SK-N-SH (cell line): Measurements from ENCODE around the gene SORCS3. TPM values are rescaled to one million over a fixed set of nuclear protein-coding genes. Genes with fewer than 3 reads are reported as not detected.

Source experiments
- CTCF ChIA-PET: fragments of 300-600, 350-600 bp; formaldehyde crosslinking; extraction: SDS; loops from one replicate; lab custom pipeline; 2021; lab: Yijun Ruan, JAX
- POLR2A ChIA-PET: fragments of 350-600 bp; sonication (Branson Sonifier 250); formaldehyde crosslinking; extraction: SDS; loops from one replicate; lab custom pipeline; 2020; ENCODE audit warnings: antibody characterized with exemption, inconsistent platforms; lab: Yijun Ruan, JAX
- DNase-seq: peaks from one replicate; pipeline ENCODE4 v3.0.0; 2012
- H2AFZ ChIP-seq: fragments of 200-600 bp; sonication (generic); 2 replicates; pipeline ENCODE4 v1.8.1; 2016; ENCODE audit warnings: antibody characterized with exemption, mild to moderate bottlenecking, low read depth
- H3F3A ChIP-seq: fragments of 200-600 bp; sonication (generic); replicated peaks from 2 replicates; pipeline ENCODE3; 2016; ENCODE audit warnings: antibody characterized with exemption, mild to moderate bottlenecking; ENCODE audit not compliant: insufficient read depth
- H3K27ac ChIP-seq, 2 experiments: fragments of 200-500 bp in 1 of 2; fragments of 200-600 bp in 1 of 2; sonication (Bioruptor generic) in 1 of 2; sonication (generic), shearing (Covaris generic) in 1 of 2; 2 replicates each; pipeline versions ENCODE4 v1.5.1 to v1.6.1; 2014 to 2016; ENCODE audit warnings: low read depth in 2 of 2, inconsistent platforms in 1 of 2, low read length in 1 of 2, mild to moderate bottlenecking in 1 of 2, mixed read lengths in 1 of 2
- H3K27me3 ChIP-seq: fragments of 200-600 bp; sonication (generic), shearing (Covaris generic); 2 replicates; pipeline ENCODE4 v1.6.1; 2016; ENCODE audit warnings: mixed run types; ENCODE audit not compliant: insufficient read depth
- H3K36me3 ChIP-seq, 2 experiments: fragments of 200-500 bp in 1 of 2; fragments of 200-600 bp in 1 of 2; sonication (Bioruptor generic) in 1 of 2; sonication (generic) in 1 of 2; replicated peaks in 1 of 2; 2 replicates each; pipeline versions ENCODE3 to v1.5.1; 2014 to 2016; ENCODE audit warnings: low read length in 1 of 2, mild to moderate bottlenecking in 1 of 2; ENCODE audit not compliant: insufficient read depth in 2 of 2, control insufficient read depth in 1 of 2
- H3K4me1 ChIP-seq, 2 experiments: fragments of 200-500 bp in 1 of 2; fragments of 200-600 bp in 1 of 2; sonication (Bioruptor generic) in 1 of 2; sonication (generic), shearing (Covaris generic) in 1 of 2; 2 replicates each; pipeline versions ENCODE4 v1.5.1 to v1.6.1; 2014 to 2016; ENCODE audit warnings: low read depth in 1 of 2, low read length in 1 of 2, mixed run types in 1 of 2; ENCODE audit not compliant: insufficient read depth in 2 of 2, control insufficient read depth in 1 of 2
- H3K4me2 ChIP-seq: fragments of 200-600 bp; sonication (generic), shearing (Covaris generic); 2 replicates; pipeline ENCODE4 v1.6.1; 2017; ENCODE audit warnings: mixed run types
- H3K4me3 ChIP-seq, 2 experiments: fragments of 200-500 bp in 1 of 2; fragments of 200-600 bp in 1 of 2; sonication (Bioruptor generic) in 1 of 2; sonication (generic), shearing (Covaris generic) in 1 of 2; 2 replicates each; pipeline versions ENCODE4 v1.5.1 to v1.8.1; 2014 to 2016; ENCODE audit warnings: low read depth in 2 of 2, inconsistent platforms in 1 of 2, low read length in 1 of 2, mild to moderate bottlenecking in 1 of 2, mixed read lengths in 1 of 2, moderate library complexity in 1 of 2
- H3K79me2 ChIP-seq: fragments of 200-600 bp; sonication (generic); 2 replicates; pipeline ENCODE4 v1.8.1; 2017; ENCODE audit warnings: mild to moderate bottlenecking; ENCODE audit not compliant: insufficient read depth
- H3K9ac ChIP-seq: fragments of 200-600 bp; sonication (generic); 2 replicates; pipeline ENCODE4 v1.6.1; 2017; ENCODE audit warnings: mixed run types
- H3K9me2 ChIP-seq: fragments of 200-600 bp; sonication (generic); 2 replicates; pipeline ENCODE4 v1.6.1; 2017; ENCODE audit warnings: mixed run types
- H3K9me3 ChIP-seq: fragments of 200-600 bp; sonication (generic); 2 replicates; pipeline ENCODE4 v1.6.1; 2017; ENCODE audit warnings: mixed run types, mild to moderate bottlenecking, moderate library complexity
- H4K20me1 ChIP-seq: fragments of 200-600 bp; sonication (generic); 2 replicates; pipeline ENCODE4 v1.6.1; 2017; ENCODE audit warnings: mild to moderate bottlenecking, mixed run types; ENCODE audit not compliant: insufficient read depth
- CHD2 ChIP-seq: fragments of 150-350 bp; IDR thresholded peaks from 2 replicates; pipeline ENCODE4 v1.6.1; 2018; ENCODE audit warnings: low read length; ENCODE audit not compliant: partially characterized antibody
- ELF1 ChIP-seq: IDR thresholded peaks from 2 replicates; pipeline ENCODE4 v1.4.0; 2012
- EZH2phosphoT487 ChIP-seq: fragments of 200-600 bp; sonication (generic); IDR thresholded peaks from 2 replicates; pipeline ENCODE4 v1.6.1; 2017; ENCODE audit warnings: low read depth, mixed run types, mild to moderate bottlenecking, antibody characterized with exemption, moderate library complexity, borderline replicate concordance
- FOSL2 ChIP-seq: IDR thresholded peaks from 2 replicates; pipeline ENCODE4 v1.4.0; 2012; ENCODE audit warnings: low read depth, mild to moderate bottlenecking, moderate library complexity, borderline replicate concordance
- FOXM1 ChIP-seq: IDR thresholded peaks from 2 replicates; pipeline ENCODE4 v1.4.0; 2012; ENCODE audit warnings: low read depth, mild to moderate bottlenecking
- GATA2 ChIP-seq: sonication (generic); formaldehyde crosslinking; IDR thresholded peaks from 2 replicates; pipeline ENCODE4 v1.5.0; 2020; ENCODE audit warnings: mild to moderate bottlenecking, missing genetic modification reagents
- POLR2AphosphoS5 ChIP-seq: IDR thresholded peaks from 2 replicates; pipeline ENCODE4 v1.6.1; 2012; ENCODE audit warnings: low read depth, low read length
- RCOR1 ChIP-seq: fragments of 150-350 bp; IDR thresholded peaks from 2 replicates; pipeline ENCODE4 v1.6.1; 2017; ENCODE audit warnings: antibody characterized with exemption, low read length
- REST ChIP-seq: IDR thresholded peaks from 2 replicates; pipeline ENCODE4 v1.6.1; 2012; ENCODE audit warnings: mild to moderate bottlenecking, low read depth, low read length, moderate library complexity
- RFX5 ChIP-seq: IDR thresholded peaks from 2 replicates; pipeline ENCODE4 v1.6.1; 2012; ENCODE audit warnings: mild to moderate bottlenecking, improper control_type of control experiment, low read length
- SMC3 ChIP-seq: IDR thresholded peaks from 2 replicates; pipeline ENCODE4 v1.6.1; 2012; ENCODE audit warnings: low read depth, low read length, improper control_type of control experiment
- TAF1 ChIP-seq: IDR thresholded peaks from 2 replicates; pipeline ENCODE4 v1.6.1; 2012; ENCODE audit warnings: low read depth, mild to moderate bottlenecking, low read length, moderate library complexity, borderline replicate concordance
- TEAD4 ChIP-seq: IDR thresholded peaks from 2 replicates; pipeline ENCODE4 v1.4.0; 2012; ENCODE audit warnings: mild to moderate bottlenecking, borderline replicate concordance; ENCODE audit not compliant: insufficient read depth
- YY1 ChIP-seq: IDR thresholded peaks from 2 replicates; pipeline ENCODE4 v1.4.0; 2012; ENCODE audit warnings: low read depth, mild to moderate bottlenecking
- ZBTB33 ChIP-seq: IDR thresholded peaks from 2 replicates; pipeline ENCODE4 v1.4.0; 2012; ENCODE audit warnings: low read depth, borderline replicate concordance
- WGBS: methylation state at CpG from one replicate; pipeline ENCODE4 v1.1.6; 2017; ENCODE audit warnings: low lambda C conversion rate; 5-methylcytosine and 5-hydroxymethylcytosine counted together
- polyA plus RNA-seq, 3 experiments: library from polyadenylated mRNA; depleted of rRNA; stranded (reverse); fragments of >200 nt; gene quantifications; 2 replicates each; pipeline ENCODE4 v1.2.3, GENCODE V29; 2012

The SORCS3 gene
- polyA plus RNA-seq, 1 of the 3 experiments (the other 2 are of a cell fraction): not detected

- 9% methylated on average over 27 of the region's 82 CpGs for WGBS
- TF ChIP-seq SMC3 (no peak), POLR2AphosphoS5 (no peak), GATA2 (CRISPR knock-in tag) (no peak), EZH2phosphoT487 (0 out of 2 replicates have a peak, but pooled peaks have one; percentile 36)
These were observed 527 bp upstream of the SORCS3 start for GRCh38 chr10:104640339-104641186.

GRCh38 chr10:104641937-104642657 is 1.0 kb downstream of the SORCS3 start:
- POLR2A ChIA-PET: no interaction called here
- no peak overlapping the region for H3K9ac ChIP-seq

More at GRCh38 chr10:104640339-104641186, 527 bp upstream of the SORCS3 start:
- peaks cover 0 to 18% of the 10 kb centered on the region in 2 experiments; a peak in 1 of 4 replicates for H3K4me1 ChIP-seq
- H3K9me2 ChIP-seq: no peaks in the 10 kb centered on the region
- ChIA-PET POLR2A (no interaction called here), CTCF (interaction anchor here (1.0 to 1.6 kb wide), 9 partner anchors 10 to 285 kb away, joined by 3 to 8 read pairs (median 3); no protein-coding TSS in a partner anchor)
- no peaks in the 10 kb centered on the region for H4K20me1 ChIP-seq
- H3K27ac ChIP-seq: no peak overlapping the region
- H3K9ac ChIP-seq: no peak overlapping the region
- DNase-seq: peak; percentile 73
- no peaks in the 10 kb centered on the region for H3K9me3 ChIP-seq
- no peak overlapping the region for H2AFZ ChIP-seq
- H3K36me3 ChIP-seq: no peaks in the 10 kb centered on the region
- peak overlapping the region in 1 of 2 experiments; percentile 36; a peak in 3 of 4 replicates for H3K4me3 ChIP-seq
- H3F3A ChIP-seq: no peaks in the 10 kb centered on the region
- no peaks in the 10 kb centered on the region for H3K79me2 ChIP-seq
- H3K4me2 ChIP-seq: no peak overlapping the region; the same call in 1 of the 2 replicates
- H3K27me3 ChIP-seq: peaks cover 31% of the 10 kb centered on the region

More at GRCh38 chr10:104641937-104642657, 1.0 kb downstream of the SORCS3 start:
- peaks cover 0 to 18% of the 10 kb centered on the region in 2 experiments; a peak in 1 of 4 replicates for H3K4me1 ChIP-seq
- H3K4me3 ChIP-seq: peak overlapping the region; percentile 28 to 39; a peak in 2 of 4 replicates
- H4K20me1 ChIP-seq: no peaks in the 10 kb centered on the region
- H3K36me3 ChIP-seq: no peaks in the 10 kb centered on the region
- no peaks in the 10 kb centered on the region for H3F3A ChIP-seq
- peak; percentile 49 for DNase-seq
- CTCF ChIA-PET: interaction anchor here (0.6 to 1.7 kb wide), 30 partner anchors 9 to 1548 kb away, joined by 3 to 10 read pairs (median 4); no protein-coding TSS in a partner anchor
- H3K4me2 ChIP-seq: peak overlapping the region; percentile 60
- H3K9me2 ChIP-seq: no peaks in the 10 kb centered on the region
- H3K79me2 ChIP-seq: no peaks in the 10 kb centered on the region
- WGBS: 2% methylated on average over 30 of the region's 47 CpGs
- H3K9me3 ChIP-seq: no peaks in the 10 kb centered on the region
- peaks cover 31% of the 10 kb centered on the region for H3K27me3 ChIP-seq
- peak overlapping the region; percentile 65; the same call in 1 of the 2 replicates for H2AFZ ChIP-seq
- no peak for TF ChIP-seq TEAD4
- no peak for TF ChIP-seq GATA2 (CRISPR knock-in tag)
- no peak for TF ChIP-seq ELF1
- no peak for TF ChIP-seq SMC3
- no peak for TF ChIP-seq RCOR1
- no peak for TF ChIP-seq CHD2
- TF ChIP-seq RFX5: no peak
- no peak for TF ChIP-seq EZH2phosphoT487
- TF ChIP-seq FOSL2: no peak
- no peak for TF ChIP-seq FOXM1
- TF ChIP-seq YY1: no peak
- no peak for TF ChIP-seq REST
- TF ChIP-seq ZBTB33: no peak
- no peak for TF ChIP-seq TAF1
- no peak overlapping the region for H3K27ac ChIP-seq
